GM12865 (cell line): ENCODE data around the gene STXBP6.

ENCODE experiments used
- DNase-seq: peaks from one replicate; pipeline ENCODE4 v3.0.0; 2010; ENCODE audit warnings: low read depth
- H3K4me3 ChIP-seq: 2 replicates; pipeline ENCODE4 v1.5.1; 2011; ENCODE audit warnings: mild to moderate bottlenecking, low read depth, low read length, control low read depth
- TF ChIP-seq, protein P1 (sequence below): IDR thresholded peaks from 2 replicates; pipeline ENCODE4 v1.5.1; 2011; ENCODE audit warnings: low read length, control low read depth, low read depth, inconsistent platforms; ENCODE audit not compliant: insufficient read depth; ENCODE audit errors: missing control alignments

STXBP6 gene

DNA sequence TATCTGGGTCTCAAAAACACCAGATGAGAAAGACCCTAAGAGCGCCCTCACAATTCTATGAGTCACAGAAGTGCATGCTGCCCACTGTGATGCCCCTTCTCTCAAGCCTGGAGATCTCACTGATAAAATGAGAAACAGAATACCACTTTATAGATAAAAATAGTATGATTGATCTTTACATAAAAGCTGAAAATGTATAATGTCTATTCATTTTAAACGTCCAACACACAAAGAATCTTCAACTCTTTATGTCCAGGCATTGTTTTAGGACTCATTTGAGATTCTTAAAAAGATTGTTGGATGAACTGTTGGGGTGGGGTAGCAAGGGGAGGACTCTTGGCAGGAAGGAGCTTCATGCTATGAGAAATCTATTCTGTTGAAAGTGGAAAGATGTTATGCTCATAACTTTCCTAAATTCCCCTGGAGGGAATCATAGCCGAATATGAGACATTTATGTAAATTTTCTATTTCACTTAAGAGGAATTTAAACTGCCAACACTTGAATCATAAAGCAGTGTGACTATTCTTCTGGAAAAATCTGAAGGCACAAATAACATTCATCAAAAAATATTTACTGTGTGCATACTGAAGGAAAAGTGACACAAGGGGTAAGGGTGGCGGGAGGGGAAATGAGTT, 174.6 kb downstream of the STXBP6 start:
- no peak for DNase-seq
- H3K4me3 ChIP-seq = no peak overlapping the region
- TF ChIP-seq, protein P1, sequence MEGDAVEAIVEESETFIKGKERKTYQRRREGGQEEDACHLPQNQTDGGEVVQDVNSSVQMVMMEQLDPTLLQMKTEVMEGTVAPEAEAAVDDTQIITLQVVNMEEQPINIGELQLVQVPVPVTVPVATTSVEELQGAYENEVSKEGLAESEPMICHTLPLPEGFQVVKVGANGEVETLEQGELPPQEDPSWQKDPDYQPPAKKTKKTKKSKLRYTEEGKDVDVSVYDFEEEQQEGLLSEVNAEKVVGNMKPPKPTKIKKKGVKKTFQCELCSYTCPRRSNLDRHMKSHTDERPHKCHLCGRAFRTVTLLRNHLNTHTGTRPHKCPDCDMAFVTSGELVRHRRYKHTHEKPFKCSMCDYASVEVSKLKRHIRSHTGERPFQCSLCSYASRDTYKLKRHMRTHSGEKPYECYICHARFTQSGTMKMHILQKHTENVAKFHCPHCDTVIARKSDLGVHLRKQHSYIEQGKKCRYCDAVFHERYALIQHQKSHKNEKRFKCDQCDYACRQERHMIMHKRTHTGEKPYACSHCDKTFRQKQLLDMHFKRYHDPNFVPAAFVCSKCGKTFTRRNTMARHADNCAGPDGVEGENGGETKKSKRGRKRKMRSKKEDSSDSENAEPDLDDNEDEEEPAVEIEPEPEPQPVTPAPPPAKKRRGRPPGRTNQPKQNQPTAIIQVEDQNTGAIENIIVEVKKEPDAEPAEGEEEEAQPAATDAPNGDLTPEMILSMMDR = no peak

DNA sequence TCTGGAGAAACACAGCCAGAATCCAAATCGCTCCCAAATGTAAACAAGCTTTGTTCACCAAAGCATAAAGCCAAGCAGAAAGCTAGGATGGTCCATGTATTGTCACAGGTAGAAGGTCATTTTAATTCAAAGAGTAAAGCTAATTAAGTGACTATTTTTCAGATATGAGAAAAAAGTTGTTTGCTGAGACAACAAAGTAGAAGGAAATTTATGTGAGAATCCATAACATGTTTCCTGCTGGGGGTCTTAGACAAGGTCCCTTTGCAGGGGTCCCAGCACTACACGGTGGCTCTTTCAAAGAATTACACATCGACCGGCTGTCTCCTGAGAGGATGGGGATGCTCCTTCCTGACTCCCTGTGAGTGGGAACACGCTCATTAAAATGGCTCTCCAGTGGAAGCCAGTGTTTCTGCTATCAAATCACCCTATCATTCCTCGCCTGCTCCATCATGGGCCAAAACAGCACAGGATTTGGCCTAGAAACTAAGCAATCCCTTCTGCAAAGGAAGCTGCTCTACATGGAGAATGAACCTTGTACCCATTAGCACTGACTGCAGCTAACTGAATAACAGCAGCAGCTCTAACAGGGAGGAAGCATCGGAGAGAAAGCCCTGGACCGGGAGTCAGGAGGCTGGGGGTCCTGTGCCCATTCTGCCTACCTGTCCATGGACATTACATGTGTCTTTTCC, 175.3 kb downstream of the STXBP6 start:
- no peak for DNase-seq
- no peak overlapping the region for H3K4me3 ChIP-seq
- TF ChIP-seq, protein P1 = no peak

DNA sequence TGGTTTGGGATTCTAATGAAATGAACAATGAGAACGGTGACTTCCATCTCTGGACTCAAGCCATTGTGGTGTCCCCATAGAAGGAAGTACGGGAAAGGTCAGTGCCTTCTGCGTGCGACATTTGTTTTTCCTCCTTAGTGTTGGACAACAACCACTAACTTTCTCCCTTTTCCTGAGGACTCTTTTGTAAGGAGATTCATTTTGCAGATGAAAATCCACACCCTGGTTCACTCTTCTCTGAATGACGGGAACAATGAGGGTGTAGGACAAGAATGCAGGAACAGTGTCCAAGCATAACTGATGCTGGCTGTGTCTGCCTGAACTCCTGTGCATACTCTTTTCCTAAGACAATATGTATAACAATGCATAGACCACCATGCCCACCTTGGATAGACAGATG, 176.4 kb downstream of the STXBP6 start:
- no peak for DNase-seq
- TF ChIP-seq, protein P1 = no peak
- no peak overlapping the region for H3K4me3 ChIP-seq

DNA sequence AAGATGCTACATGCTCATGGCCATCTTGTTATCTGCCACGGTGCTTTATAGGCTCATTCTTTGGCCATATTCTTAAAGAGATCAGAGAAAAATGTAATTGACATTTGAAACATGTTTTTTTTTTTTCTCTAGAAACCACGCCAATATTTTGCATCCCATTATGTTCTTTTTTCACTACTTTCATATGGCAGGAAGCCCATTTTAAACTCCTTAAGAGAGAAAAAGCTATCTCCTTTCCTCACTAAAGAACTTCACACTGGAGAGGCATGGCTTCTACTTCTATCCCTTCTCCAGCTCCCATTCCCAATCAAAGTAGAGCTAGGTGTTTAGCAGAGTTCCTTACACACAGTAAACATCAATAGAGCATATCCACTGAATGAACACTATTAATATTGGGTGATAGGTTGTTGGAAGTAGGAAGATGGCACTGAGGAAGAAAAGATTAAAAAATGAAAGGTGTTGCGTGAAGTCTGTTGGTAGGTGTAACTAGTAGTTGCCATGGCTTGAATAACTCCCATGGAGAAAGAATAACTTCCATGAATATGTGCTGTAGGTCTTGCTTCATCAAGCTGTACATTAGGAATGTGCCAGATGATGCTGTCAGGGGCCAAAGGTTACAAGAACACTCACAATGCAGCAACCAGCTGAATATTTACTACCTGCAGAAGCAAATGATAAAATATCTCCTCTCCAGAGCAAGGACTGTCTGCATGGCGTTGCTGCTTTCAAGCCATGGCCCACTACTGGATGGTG, 178.8 kb downstream of the STXBP6 start:
- no peak for DNase-seq
- TF ChIP-seq, protein P1 = no peak

DNA sequence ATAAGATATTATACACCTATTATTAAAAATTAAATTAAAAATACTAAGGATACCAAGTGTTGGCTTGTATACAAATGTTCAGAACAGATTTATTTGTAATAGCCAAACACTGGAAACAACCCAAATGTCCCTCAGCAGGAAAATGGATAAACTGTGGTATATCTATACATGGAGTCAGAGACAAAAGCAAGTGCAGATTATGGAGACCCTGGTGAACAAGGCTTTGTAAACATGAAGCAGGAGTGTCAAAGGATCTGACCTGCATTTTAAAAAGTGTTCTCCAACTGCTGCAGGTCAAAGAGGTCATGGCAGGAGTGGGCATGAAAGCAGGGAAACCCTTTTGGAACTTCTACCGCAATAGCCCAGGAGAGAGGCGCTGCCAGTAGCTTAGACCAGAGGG, 181.6 kb downstream of the STXBP6 start:
- H3K4me3 ChIP-seq = no peak overlapping the region
- TF ChIP-seq, protein P1 = no peak

More for the DNA sequence above, 178.8 kb downstream of the STXBP6 start:
- H3K4me3 ChIP-seq = no peak overlapping the region

DNA sequence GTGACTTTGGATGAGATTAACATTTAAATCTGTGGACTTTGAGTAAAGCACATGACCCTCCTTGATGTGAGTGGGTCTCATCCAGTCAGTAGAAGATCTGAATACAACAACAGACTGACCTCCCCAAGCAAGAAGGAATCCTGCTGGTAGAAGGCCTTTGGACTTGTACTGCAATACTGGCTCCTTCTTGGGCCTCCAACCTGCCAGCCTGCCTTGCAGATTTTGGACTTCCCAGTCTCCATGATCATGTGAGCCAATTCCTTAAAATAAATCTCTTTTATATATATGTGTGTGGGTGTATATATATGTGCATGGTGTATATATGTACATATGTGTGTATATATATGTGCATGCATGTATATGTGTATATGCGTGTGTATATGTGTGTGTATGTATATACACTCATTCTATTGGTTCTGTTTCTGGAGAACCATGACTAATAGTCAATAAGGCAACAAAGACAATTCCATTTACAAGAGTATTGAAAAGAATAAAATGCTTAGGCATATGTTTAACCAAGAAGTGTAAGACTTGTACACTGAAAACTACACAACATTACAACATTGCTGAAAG, 183.8 kb downstream of the STXBP6 start:
- TF ChIP-seq, protein P1 = no peak
- DNase-seq = no peak

More for the DNA sequence above, 181.6 kb downstream of the STXBP6 start:
- no peak for DNase-seq

More for the DNA sequence above, 183.8 kb downstream of the STXBP6 start:
- no peak overlapping the region for H3K4me3 ChIP-seq
